ENCODE measurements around the gene LRRC56.
A peak's percentile ranks its signal among the peaks of the same experiment; 100 is the strongest.

DNA sequence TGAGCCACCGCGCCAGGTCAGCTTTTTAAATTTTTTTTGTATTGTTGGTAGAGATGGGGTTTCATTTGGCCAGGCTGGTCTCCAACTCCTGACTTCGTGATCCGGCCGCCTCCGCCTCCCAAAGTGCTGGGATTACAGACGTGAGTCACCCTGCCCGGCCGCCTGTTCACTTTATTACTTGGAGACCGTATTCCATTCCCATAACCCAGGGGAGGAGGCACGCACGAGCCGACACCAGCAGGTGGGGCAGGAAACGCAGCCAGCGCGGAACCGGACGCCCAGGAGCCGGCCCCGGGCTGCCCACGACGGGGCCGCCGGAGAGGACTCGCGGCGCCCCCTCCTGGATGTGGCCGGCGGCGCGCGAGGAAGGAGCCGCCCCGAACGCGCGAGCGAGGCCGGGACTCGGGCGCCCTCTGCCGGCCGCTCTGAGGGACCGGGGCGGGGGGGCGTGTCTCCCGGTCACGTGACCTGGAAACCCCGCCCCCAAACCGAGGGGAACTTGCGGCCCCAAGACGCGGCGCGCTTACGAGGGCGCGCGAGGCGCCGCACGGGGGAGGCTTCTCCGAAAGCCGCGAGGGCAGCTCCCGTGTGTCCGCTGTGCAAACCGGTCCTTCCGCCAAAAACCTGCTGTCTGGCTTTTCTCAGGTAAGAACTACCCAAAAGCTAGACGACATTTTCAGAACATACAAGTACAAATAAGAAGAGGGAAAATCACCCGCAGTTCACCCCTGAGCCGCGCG is 18.7 kb upstream of the LRRC56 start:
- TF ChIP-seq CTCF (conservative IDR thresholded peaks at IDR 0.05 in 1 of 2, IDR thresholded peaks at IDR 0.05 in 1 of 2; ENCODE audit: extremely low read depth in 1 of 2, insufficient read depth in 1 of 2, low read depth in 1 of 2, low read length in 2 of 2) = peak; percentile 72 to 85
- TF ChIP-seq EZH2 (IDR thresholded peaks at IDR 0.05; ENCODE audit: borderline replicate concordance, low read length) = no peak
